Spleen (tissue), 11 donors: Measurements from ENCODE around the gene LAMA4. TPM values are rescaled to one million over a fixed set of nuclear protein-coding genes. Genes with fewer than 3 reads are reported as not detected.

Experiments used
- DNase-seq: peaks from one replicate; pipeline ENCODE4 v3.0.0-alpha.2; 2020
- H3K27ac ChIP-seq, 8 donors: fragments of 200-600 bp; sonication (generic) in 7 of 8; 1 replicate in 4 of 8; 2 replicates in 4 of 8; pipeline versions ENCODE4 v1.5.0 to v1.8.0; 2016 to 2021; ENCODE audit warnings: inconsistent platforms in 4 of 8, mild to moderate bottlenecking in 4 of 8, moderate library complexity in 1 of 8
- H3K27me3 ChIP-seq, 7 donors: fragments of 200-600 bp; sonication (generic) in 6 of 7; replicated peaks in 1 of 7; 1 replicate in 4 of 7; 2 replicates in 3 of 7; pipeline versions ENCODE4 v1.5.0 to v1.8.0; 2016 to 2021; ENCODE audit warnings: inconsistent platforms in 3 of 7, mild to moderate bottlenecking in 1 of 7
- H3K36me3 ChIP-seq, 6 donors: fragments of 200-600 bp; sonication (generic) in 5 of 6; 1 replicate in 4 of 6; 2 replicates in 2 of 6; pipeline versions ENCODE4 v1.5.0 to v1.8.0; 2016 to 2021; ENCODE audit warnings: inconsistent platforms in 2 of 6
- H3K4me1 ChIP-seq, 6 donors: fragments of 200-600 bp; sonication (generic) in 5 of 6; 1 replicate in 3 of 6; 2 replicates in 3 of 6; pipeline versions ENCODE4 v1.5.0 to v1.8.0; 2016 to 2021; ENCODE audit warnings: inconsistent platforms in 3 of 6
- H3K4me3 ChIP-seq, 8 donors: fragments of 200-600 bp; sonication (generic) in 7 of 8; 1 replicate in 4 of 8; 2 replicates in 4 of 8; pipeline versions ENCODE4 v1.5.0 to v1.8.0; 2016 to 2021; ENCODE audit warnings: inconsistent platforms in 4 of 8, mild to moderate bottlenecking in 4 of 8, moderate library complexity in 2 of 8
- H3K9me3 ChIP-seq, 8 donors: fragments of 200-600 bp; sonication (generic) in 7 of 8; 1 replicate in 4 of 8; 2 replicates in 4 of 8; pipeline versions ENCODE4 v1.5.0 to v1.8.0; 2016 to 2021; ENCODE audit warnings: inconsistent platforms in 4 of 8
- POLR2A ChIP-seq, 3 donors: fragments of 450-650 bp; IDR thresholded peaks; one replicate each; pipeline ENCODE4 v1.5.1; 2017; ENCODE audit warnings: antibody characterized with exemption in 3 of 3, mild to moderate bottlenecking in 1 of 3
- POLR2AphosphoS5 ChIP-seq, 3 donors: sonication (generic); formaldehyde crosslinking; IDR thresholded peaks; one replicate each; pipeline ENCODE4 v1.5.1; 2017; ENCODE audit warnings: antibody characterized with exemption in 3 of 3
- WGBS, 5 donors: extraction: QIAGEN DNeasy Blood & Tissue Kit in 3 of 5; methylation state at CpG; one replicate each; pipeline versions ENCODE4 v1.1.5 to v1.1.7; 2013 to 2018; 5-methylcytosine and 5-hydroxymethylcytosine counted together
- intact Hi-C: fragments of 100-400 bp; cut with DNase I; formaldehyde crosslinking; loops from one replicate; pipeline ENCODE4 v1.15.0; 2023; ENCODE audit warnings: low total_unique reads
- polyA plus RNA-seq, 3 donors: library from polyadenylated mRNA; stranded (reverse); fragments of 200-250 nt; gene quantifications; one replicate each; pipeline ENCODE4 v1.2.1, GENCODE V29; 2013
- total RNA-seq, 7 donors: library from RNA; depleted of rRNA in 3 of 7; stranded (reverse); fragments of >200 nt in 3 of 7; fragmentation: NEBNext Ultra II Directional in 4 of 7; extraction: Animal tissue kit (Norgen Biotek cat#: 25700) in 4 of 7; gene quantifications; one replicate each; pipeline versions ENCODE4 v1.1.0 to v1.2.1, GENCODE V29; 2016 to 2021
- TF ChIP-seq, protein P1 (sequence below), 11 experiments: fragments of 200-600 bp in 7 of 11; fragments of 450-650 bp in 4 of 11; sonication (generic) in 4 of 11; IDR thresholded peaks in 8 of 11; conservative IDR thresholded peaks in 3 of 11; 1 replicate in 7 of 11; 2 replicates in 4 of 11; pipeline versions ENCODE4 v1.4.0 to v1.8.0; 2016 to 2021; ENCODE audit warnings: antibody characterized with exemption in 11 of 11, inconsistent platforms in 4 of 11, mild to moderate bottlenecking in 1 of 11
- donor health status: healthy with polysubstance abuse.
- donor health status: DM: no; HTN: no; CAD: no; lungs with moderate emphysema.
- donor health status: DM: no; HTN: no; CAD: no.
- donor health status: Bipolar disorder and iron deficiency.
- donor health status: healthy.
- donor health status: DM: no; HTN: no; CAD: no.
- donor health status: DM: yes; HTN: yes; CAD: no.

Gene LAMA4
- total and polyA plus RNA-seq, 10 donors: 0.76 to 3.7 (median 2.5) TPM

DNA sequence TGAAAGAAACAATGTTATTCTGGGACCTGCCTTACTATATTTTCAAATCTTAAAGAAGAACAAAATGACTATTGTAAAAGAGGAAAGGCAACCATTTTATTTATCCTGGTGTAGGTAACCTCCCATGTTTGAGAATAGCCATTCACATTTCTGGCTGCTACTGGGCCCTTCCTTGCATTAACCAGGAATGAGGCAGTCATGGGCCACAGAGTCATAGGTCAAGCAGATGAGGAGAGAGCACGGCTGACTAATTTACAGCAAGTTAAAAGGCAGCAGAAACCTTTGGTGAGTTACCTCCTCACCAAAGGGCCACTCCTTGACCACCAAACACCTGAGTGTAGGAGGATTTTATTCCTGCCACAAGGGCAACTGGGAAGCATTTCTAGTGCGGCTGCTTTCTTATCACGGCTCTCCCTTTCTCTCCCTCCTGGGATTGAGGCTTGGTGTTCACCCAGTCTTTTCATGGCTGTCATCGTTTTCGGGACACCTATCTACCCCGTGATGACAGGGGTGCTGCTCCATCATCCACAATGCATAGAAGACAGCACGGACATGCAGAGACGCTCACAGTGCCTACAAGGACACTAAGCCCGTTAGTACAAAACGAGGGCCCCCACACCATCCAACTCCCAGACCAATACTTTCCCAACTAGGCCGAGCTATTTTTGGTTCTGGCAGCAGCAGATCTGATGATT is 4.4 kb upstream of the LAMA4 start:
- no peaks in the 10 kb centered on the region for H3K9me3 ChIP-seq
- no peak overlapping the region for H3K27ac ChIP-seq
- peaks cover 0 to 75% (median 21%) of the 10 kb centered on the region in 7 donors for H3K27me3 ChIP-seq
- TF ChIP-seq POLR2AphosphoS5 (IDR thresholded peaks at IDR 0.05) (no peak), POLR2A (IDR thresholded peaks at IDR 0.05) (no peak)
- TF ChIP-seq, protein P1, sequence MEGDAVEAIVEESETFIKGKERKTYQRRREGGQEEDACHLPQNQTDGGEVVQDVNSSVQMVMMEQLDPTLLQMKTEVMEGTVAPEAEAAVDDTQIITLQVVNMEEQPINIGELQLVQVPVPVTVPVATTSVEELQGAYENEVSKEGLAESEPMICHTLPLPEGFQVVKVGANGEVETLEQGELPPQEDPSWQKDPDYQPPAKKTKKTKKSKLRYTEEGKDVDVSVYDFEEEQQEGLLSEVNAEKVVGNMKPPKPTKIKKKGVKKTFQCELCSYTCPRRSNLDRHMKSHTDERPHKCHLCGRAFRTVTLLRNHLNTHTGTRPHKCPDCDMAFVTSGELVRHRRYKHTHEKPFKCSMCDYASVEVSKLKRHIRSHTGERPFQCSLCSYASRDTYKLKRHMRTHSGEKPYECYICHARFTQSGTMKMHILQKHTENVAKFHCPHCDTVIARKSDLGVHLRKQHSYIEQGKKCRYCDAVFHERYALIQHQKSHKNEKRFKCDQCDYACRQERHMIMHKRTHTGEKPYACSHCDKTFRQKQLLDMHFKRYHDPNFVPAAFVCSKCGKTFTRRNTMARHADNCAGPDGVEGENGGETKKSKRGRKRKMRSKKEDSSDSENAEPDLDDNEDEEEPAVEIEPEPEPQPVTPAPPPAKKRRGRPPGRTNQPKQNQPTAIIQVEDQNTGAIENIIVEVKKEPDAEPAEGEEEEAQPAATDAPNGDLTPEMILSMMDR (IDR thresholded peaks at IDR 0.05 in 8 of 11, conservative IDR thresholded peaks at IDR 0.05 in 3 of 11): no peak
- no peak for DNase-seq
- H3K4me1 ChIP-seq: peaks cover 0 to 13% (median 6%) of the 10 kb centered on the region in 6 donors
- WGBS, 5 donors: 88 to 96% (median 89%) methylated on average over 11 of the region's 11 CpGs
- H3K4me3 ChIP-seq: no peak overlapping the region
- H3K36me3 ChIP-seq: no peaks in the 10 kb centered on the region
- intact Hi-C loops: no loop called here

DNA sequence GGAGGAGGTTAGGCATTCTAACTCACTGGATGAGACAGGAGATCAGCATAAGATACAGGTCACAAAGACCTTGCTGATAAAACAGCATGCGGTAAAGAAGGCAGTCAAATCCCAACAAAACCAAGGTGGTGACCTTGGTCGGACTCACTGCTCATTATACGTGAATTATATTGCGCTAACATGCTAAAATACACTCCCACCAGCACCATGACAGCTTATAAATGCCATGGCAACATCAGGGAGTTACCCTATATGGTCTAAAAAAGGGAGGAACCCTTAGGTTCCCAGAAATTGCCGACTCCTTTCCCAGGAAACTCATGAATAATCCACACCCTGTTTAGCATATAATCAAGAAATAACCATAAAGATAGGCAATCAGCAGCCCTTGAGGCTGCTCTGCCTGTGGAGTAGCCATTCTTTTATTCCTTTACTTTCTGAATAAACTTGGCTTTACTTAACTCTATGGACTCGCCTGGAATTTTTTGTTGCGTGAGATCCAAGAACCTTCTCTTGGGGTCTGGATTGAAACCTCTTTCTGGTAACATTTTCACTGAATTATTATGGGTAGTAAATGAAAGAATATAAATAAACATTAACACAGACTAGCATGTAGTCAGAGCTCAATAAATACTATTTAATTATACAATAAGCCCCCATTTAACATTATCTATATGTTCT is 3.0 kb upstream of the LAMA4 start:
- TF ChIP-seq POLR2A (IDR thresholded peaks at IDR 0.05) (no peak), POLR2AphosphoS5 (IDR thresholded peaks at IDR 0.05) (no peak)
- TF ChIP-seq, protein P1 (IDR thresholded peaks at IDR 0.05 in 8 of 11, conservative IDR thresholded peaks at IDR 0.05 in 3 of 11): no peak
- H3K9me3 ChIP-seq: no peaks in the 10 kb centered on the region
- H3K36me3 ChIP-seq: no peaks in the 10 kb centered on the region
- H3K27ac ChIP-seq: no peak overlapping the region
- DNase-seq: no peak
- 85 to 97% (median 91%) methylated on average over 7 of the region's 7 CpGs for WGBS, 5 donors
- H3K4me1 ChIP-seq: peaks cover 0 to 21% (median 13%) of the 10 kb centered on the region in 6 donors
- no peak overlapping the region for H3K4me3 ChIP-seq
- intact Hi-C loops: no loop called here
- H3K27me3 ChIP-seq: peaks cover 0 to 81% (median 36%) of the 10 kb centered on the region in 7 donors

DNA sequence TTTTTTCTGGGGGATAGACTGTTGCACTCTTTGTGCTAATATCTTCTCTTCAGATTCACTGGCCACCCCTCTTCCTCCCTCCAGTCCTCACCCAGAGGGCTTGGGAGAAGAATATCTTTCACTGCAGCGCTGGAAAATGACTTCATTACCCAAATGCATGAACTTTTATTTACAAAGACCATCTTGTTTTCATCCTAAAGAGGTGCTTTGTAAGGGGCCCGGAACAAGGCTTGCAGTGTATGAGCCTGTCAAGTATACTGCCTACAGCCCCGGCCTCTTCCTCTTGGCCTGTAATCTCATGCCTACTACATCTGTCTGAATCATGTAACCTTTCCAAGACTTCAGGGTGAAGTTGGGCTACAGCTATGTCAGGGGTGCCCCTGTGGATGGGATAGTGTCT is 554 bp upstream of the LAMA4 start:
- no peak overlapping the region for H3K4me3 ChIP-seq
- H3K36me3 ChIP-seq: no peaks in the 10 kb centered on the region
- peaks cover 0 to 89% (median 45%) of the 10 kb centered on the region in 7 donors for H3K27me3 ChIP-seq
- WGBS, 5 donors: 76 to 90% (median 85%) methylated on average over 3 of the region's 3 CpGs
- H3K9me3 ChIP-seq: no peaks in the 10 kb centered on the region
- DNase-seq: no peak
- no peak overlapping the region for H3K27ac ChIP-seq
- intact Hi-C loops: no loop called here
- no peak for TF ChIP-seq POLR2A (IDR thresholded peaks at IDR 0.05)
- TF ChIP-seq, protein P1 (IDR thresholded peaks at IDR 0.05 in 8 of 11, conservative IDR thresholded peaks at IDR 0.05 in 3 of 11): no peak
- TF ChIP-seq POLR2AphosphoS5 (IDR thresholded peaks at IDR 0.05): no peak
- peaks cover 0 to 21% (median 13%) of the 10 kb centered on the region in 6 donors for H3K4me1 ChIP-seq

DNA sequence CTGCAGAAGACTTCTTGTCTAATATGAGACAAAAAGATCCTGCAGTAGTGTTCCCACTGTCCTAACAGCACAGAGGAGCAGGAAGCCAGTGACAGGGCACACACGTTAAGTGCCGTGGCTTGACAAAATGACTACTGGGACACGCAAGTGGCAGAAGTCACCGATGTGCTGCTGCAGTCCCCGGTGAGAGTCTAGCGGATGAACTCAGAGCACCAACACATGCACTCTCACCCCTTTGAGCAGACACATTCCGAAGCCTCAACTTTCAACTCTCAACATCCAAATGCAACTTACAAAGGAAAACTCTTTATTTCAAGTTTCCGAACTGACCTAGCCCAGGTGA is 898 bp downstream of the LAMA4 start:
- peaks cover 0 to 92% (median 45%) of the 10 kb centered on the region in 7 donors for H3K27me3 ChIP-seq
- TF ChIP-seq POLR2A (IDR thresholded peaks at IDR 0.05): no peak
- TF ChIP-seq POLR2AphosphoS5 (IDR thresholded peaks at IDR 0.05): no peak
- TF ChIP-seq, protein P1 (IDR thresholded peaks at IDR 0.05 in 8 of 11, conservative IDR thresholded peaks at IDR 0.05 in 3 of 11): no peak
- DNase-seq: no peak
- no peaks in the 10 kb centered on the region for H3K9me3 ChIP-seq
- H3K36me3 ChIP-seq: no peaks in the 10 kb centered on the region
- H3K4me1 ChIP-seq: peaks cover 0 to 21% (median 13%) of the 10 kb centered on the region in 6 donors
- intact Hi-C loops: no loop called here
- peak overlapping the region in 7 of 8 donors; percentile 30 to 65 (median 37) for H3K4me3 ChIP-seq
- WGBS, 5 donors: 11 to 21% (median 13%) methylated on average over 6 to 8 of the region's 8 CpGs
- no peak overlapping the region for H3K27ac ChIP-seq
